Glutamatergic neuron (in vitro differentiated cells): ENCODE data around the gene MS4A6E. TPM values are rescaled to one million over a fixed set of nuclear protein-coding genes. Genes with fewer than 3 reads are reported as not detected.
"Not testable (repeated sequence)": the region's sequence is repeated elsewhere in the genome, so short reads cannot be mapped to it uniquely, and the experiment has no call there.

Experiments used
- DNase-seq: peaks from one replicate; pipeline ENCODE4 v3.0.0; 2022
- H3K27ac Mint-ChIP-seq: one replicate; pipeline ENCODE4 v1.8.0; 2020; ENCODE audit warnings: mild to moderate bottlenecking, mixed read lengths, inconsistent platforms; ENCODE audit not compliant: unreplicated experiment
- H3K27me3 Mint-ChIP-seq: one replicate; pipeline ENCODE4 v1.8.0; 2020; ENCODE audit warnings: mild to moderate bottlenecking, moderate library complexity, mixed read lengths, inconsistent platforms; ENCODE audit not compliant: unreplicated experiment
- H3K36me3 Mint-ChIP-seq: one replicate; pipeline ENCODE4 v1.8.0; 2020; ENCODE audit warnings: mild to moderate bottlenecking, mixed read lengths, inconsistent platforms; ENCODE audit not compliant: unreplicated experiment
- H3K4me1 Mint-ChIP-seq: one replicate; pipeline ENCODE4 v1.8.0; 2020; ENCODE audit warnings: mild to moderate bottlenecking, low read depth, mixed read lengths, inconsistent platforms; ENCODE audit not compliant: unreplicated experiment
- H3K4me3 Mint-ChIP-seq: one replicate; pipeline ENCODE4 v1.8.0; 2020; ENCODE audit warnings: mild to moderate bottlenecking, mixed read lengths, inconsistent platforms; ENCODE audit not compliant: unreplicated experiment
- H3K9me3 Mint-ChIP-seq: one replicate; pipeline ENCODE4 v1.8.0; 2020; ENCODE audit warnings: mild to moderate bottlenecking, moderate library complexity, mixed read lengths, inconsistent platforms; ENCODE audit not compliant: unreplicated experiment
- long read RNA-seq: library from polyadenylated mRNA; unstranded; transcript quantifications from one replicate; pipeline ENCODE4 v2.0.0, GENCODE V29; 2020; ENCODE audit not compliant: unreplicated experiment
- total RNA-seq: library from RNA; stranded (reverse); fragmentation: NEBNext Ultra II Directional; extraction: Animal tissue kit (Norgen Biotek cat#: 25700); gene quantifications from one replicate; pipeline ENCODE4 v1.2.1, GENCODE V29; 2021; ENCODE audit not compliant: unreplicated experiment
- TF ChIP-seq, protein P1 (sequence below): fragments of 200-600 bp; sonication (generic); IDR thresholded peaks from one replicate; pipeline ENCODE4 v1.5.0; 2021; ENCODE audit not compliant: partially characterized antibody, unreplicated experiment

The MS4A6E gene, protein sequence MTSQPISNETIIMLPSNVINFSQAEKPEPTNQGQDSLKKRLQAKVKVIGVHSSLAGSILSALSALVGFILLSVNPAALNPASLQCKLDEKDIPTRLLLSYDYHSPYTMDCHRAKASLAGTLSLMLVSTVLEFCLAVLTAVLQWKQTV
- total RNA-seq: not detected
- long read RNA-seq: 0 reads

DNA sequence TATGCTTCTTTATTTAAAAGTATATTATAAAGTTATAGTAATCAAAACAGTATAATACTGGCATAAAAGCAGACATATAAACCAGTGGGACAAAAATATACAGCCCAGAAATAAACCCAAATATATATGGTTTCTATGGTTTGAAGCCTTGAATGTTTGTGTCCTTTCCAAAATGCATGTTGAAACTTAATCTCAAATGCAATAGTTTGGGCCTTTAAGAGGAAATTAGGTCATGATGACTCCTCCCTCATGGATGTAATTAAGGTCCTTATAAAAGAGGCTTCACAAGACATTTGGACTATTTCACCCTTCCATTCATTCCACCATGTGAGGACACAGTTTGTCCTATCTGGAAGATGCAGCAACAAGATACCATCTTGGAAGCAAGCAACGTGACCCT, at the start of gene MS4A6E:
Gene MS4A6E (plus strand): TSS at position 301 of the 400 bp plus-strand sequence. CDS start 7,641 bp downstream, outside the sequence.
- Mint-ChIP-seq H3K27me3 (no peaks in the 10 kb centered on the region), H3K36me3 (no peaks in the 10 kb centered on the region), H3K27ac (no peak within 1 kb of the TSS), H3K4me1 (no peaks in the 10 kb centered on the region), H3K4me3 (no peak within 1 kb of the TSS), H3K9me3 (no peaks in the 10 kb centered on the region)
- no peak for DNase-seq
- TF ChIP-seq, protein P1, sequence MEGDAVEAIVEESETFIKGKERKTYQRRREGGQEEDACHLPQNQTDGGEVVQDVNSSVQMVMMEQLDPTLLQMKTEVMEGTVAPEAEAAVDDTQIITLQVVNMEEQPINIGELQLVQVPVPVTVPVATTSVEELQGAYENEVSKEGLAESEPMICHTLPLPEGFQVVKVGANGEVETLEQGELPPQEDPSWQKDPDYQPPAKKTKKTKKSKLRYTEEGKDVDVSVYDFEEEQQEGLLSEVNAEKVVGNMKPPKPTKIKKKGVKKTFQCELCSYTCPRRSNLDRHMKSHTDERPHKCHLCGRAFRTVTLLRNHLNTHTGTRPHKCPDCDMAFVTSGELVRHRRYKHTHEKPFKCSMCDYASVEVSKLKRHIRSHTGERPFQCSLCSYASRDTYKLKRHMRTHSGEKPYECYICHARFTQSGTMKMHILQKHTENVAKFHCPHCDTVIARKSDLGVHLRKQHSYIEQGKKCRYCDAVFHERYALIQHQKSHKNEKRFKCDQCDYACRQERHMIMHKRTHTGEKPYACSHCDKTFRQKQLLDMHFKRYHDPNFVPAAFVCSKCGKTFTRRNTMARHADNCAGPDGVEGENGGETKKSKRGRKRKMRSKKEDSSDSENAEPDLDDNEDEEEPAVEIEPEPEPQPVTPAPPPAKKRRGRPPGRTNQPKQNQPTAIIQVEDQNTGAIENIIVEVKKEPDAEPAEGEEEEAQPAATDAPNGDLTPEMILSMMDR: no peak

DNA sequence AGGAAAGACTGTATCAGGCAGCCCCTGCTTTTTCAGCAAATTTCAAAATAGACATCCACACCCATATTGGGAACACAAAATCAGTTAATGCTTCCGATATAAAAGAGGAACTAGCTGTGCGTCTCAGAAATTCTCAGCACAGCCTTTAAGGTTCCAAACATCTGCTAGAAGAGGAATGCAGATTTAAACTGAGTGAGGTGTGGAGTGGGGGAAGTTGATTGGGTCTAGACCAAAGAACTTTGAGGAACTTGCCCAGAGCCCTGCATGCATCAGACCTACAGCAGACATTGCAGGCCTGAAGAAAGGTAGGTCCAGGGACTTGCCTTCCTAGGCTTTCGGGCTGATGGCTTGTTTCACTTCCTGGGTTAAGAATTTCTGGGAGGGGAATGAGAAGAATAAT, 46.6 kb upstream of the MS4A6E start, which contains the start of gene MS4A4A:
Gene MS4A4A (plus strand): TSS at position 255 of the 400 bp plus-strand sequence. CDS start 10 bp downstream, at position 265.
- Mint-ChIP-seq H3K27ac (no peak within 1 kb of the TSS), H3K36me3 (no peaks in the 10 kb centered on the region), H3K4me1 (no peaks in the 10 kb centered on the region), H3K9me3 (peaks cover 4% of the 10 kb centered on the region), H3K4me3 (no peak within 1 kb of the TSS), H3K27me3 (no peaks in the 10 kb centered on the region)
- DNase-seq: no peak
- TF ChIP-seq, protein P1: no peak

DNA sequence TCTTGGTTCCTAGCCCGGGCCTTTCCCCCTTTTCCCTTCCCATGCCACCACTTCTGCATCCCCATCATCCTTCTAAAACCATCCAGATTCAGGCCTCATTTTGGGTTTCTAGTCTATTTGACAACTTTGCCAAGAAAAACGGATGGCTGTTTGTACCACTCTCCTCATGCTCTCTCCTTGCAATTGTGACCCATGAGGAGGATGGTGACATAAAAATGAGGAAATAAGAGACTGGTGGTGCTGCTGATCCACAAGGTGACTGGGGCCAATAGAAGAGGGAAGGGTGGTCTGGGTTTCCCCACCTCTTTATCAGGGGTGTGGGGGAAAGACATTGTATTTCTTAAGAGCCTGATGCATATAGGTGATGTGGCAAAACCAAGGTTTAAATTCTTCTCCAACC, 45.6 kb upstream of the MS4A6E start:
- H3K27ac Mint-ChIP-seq: no peak overlapping the region

DNA sequence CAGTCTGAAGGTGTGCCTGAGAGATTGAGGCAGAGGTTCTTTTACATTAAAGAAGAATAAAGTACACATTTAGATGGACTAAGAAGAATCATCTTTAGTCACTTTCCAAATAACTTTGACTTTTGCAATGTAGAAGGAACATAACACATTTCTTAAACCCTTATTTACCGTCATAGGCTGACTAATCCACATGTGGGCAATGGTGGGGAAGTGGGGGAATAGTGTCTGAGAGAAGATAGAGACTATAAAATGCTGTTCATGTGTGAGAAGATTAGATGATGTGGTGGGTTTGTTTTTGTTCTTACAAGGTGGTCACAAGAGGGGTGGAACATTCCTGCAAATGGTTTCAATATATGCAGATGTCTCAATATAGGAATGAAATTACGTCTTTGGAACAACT, 44.8 kb upstream of the MS4A6E start:
- H3K27ac Mint-ChIP-seq: no peak overlapping the region

More for the DNA sequence above, 45.6 kb upstream of the MS4A6E start:
- Mint-ChIP-seq H3K4me1 (no peaks in the 10 kb centered on the region), H3K27me3 (no peaks in the 10 kb centered on the region), H3K4me3 (no peak overlapping the region), H3K36me3 (no peaks in the 10 kb centered on the region), H3K9me3 (peaks cover 4% of the 10 kb centered on the region)
- no peak for DNase-seq
- TF ChIP-seq, protein P1: no peak

DNA sequence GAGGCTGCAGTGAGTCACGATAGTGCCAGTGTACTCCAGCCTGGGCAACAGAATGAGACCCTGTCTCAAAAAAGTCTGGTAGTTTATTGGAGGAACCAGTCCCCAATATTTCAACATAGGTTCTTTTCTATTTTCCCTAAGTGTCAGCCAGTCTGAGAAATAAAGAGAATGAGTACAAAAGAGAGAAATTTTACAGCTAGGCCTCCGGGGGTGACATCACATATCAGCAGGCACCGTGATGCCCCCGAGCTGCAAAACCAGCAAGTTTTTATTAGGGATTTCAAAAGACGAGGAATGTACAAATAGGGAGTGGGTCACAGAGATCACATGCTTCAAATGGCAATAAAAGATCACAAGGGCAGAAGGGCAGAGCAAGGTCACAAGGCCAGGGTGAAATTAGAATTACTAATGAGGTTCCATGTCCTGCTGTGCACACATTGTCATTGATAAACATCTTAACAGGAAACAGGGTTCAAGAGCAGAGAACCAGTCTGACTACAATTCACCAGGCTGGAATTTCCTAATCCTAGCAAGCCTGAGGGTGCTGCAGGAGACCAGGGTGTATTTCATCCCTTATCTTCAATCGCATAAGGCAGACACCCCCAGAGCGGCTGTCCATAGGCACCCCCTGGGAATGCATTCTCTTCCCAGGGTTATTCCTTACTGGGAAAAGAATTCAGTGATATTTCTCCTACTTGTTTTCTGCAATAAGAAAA, 41.5 kb upstream of the MS4A6E start:
- not testable (repeated sequence) for H3K9me3 Mint-ChIP-seq, H3K27ac Mint-ChIP-seq, H3K36me3 Mint-ChIP-seq, DNase-seq, H3K27me3 Mint-ChIP-seq, H3K4me1 Mint-ChIP-seq, H3K4me3 Mint-ChIP-seq

More for the DNA sequence above, 44.8 kb upstream of the MS4A6E start:
- Mint-ChIP-seq H3K36me3 (no peaks in the 10 kb centered on the region), H3K4me3 (no peak overlapping the region), H3K9me3 (peaks cover 4% of the 10 kb centered on the region), H3K4me1 (no peaks in the 10 kb centered on the region), H3K27me3 (no peaks in the 10 kb centered on the region)
- DNase-seq: no peak
- TF ChIP-seq, protein P1: no peak
